HEK293 (cell line): ENCODE measurements around the gene KEAP1.

ENCODE experiments used
- CTCF ChIA-PET: fragments of 350-600 bp; formaldehyde crosslinking; extraction: SDS; loops from one replicate; lab custom pipeline; 2021; ENCODE audit warnings: antibody characterized with exemption; lab: Yijun Ruan, JAX
- POLR2A ChIA-PET: fragments of 300-600 bp; formaldehyde crosslinking; extraction: SDS; loops from one replicate; lab custom pipeline; 2020; ENCODE audit warnings: antibody characterized with exemption, inconsistent platforms; lab: Yijun Ruan, JAX
- H3K27ac ChIP-seq: fragments of 200-500 bp; sonication (Bioruptor generic); 2 replicates; pipeline ENCODE4 v1.5.1; 2014; ENCODE audit warnings: low read depth, low read length, control low read depth, inconsistent platforms; ENCODE audit errors: extremely low read depth
- H3K36me3 ChIP-seq, 2 experiments: fragments of 200-500 bp in 1 of 2; sonication (Bioruptor generic) in 1 of 2; 1 replicate in 1 of 2; 2 replicates in 1 of 2; pipeline ENCODE4 v1.5.1; 2014 to 2017; ENCODE audit warnings: inconsistent platforms in 2 of 2, low read length in 2 of 2; ENCODE audit not compliant: control insufficient read depth in 2 of 2, insufficient read depth in 1 of 2
- H3K4me1 ChIP-seq: fragments of 200-500 bp; sonication (Bioruptor generic); 2 replicates; pipeline ENCODE4 v1.5.1; 2014; ENCODE audit warnings: mild to moderate bottlenecking, low read length, inconsistent platforms; ENCODE audit not compliant: control insufficient read depth, insufficient read depth
- H3K4me3 ChIP-seq: 2 replicates; pipeline ENCODE4 v1.5.1; 2011; ENCODE audit warnings: low read depth, mild to moderate bottlenecking, control low read depth, low read length, moderate library complexity
- H3K9me3 ChIP-seq: fragments of 200-500 bp; sonication (Bioruptor generic); 2 replicates; pipeline ENCODE4 v1.5.1; 2014; ENCODE audit warnings: low read depth, low read length, inconsistent platforms; ENCODE audit not compliant: control insufficient read depth, insufficient read depth
- GLIS1 ChIP-seq: fragments of 450-650 bp; formaldehyde crosslinking; IDR thresholded peaks from 2 replicates; pipeline ENCODE4 v1.5.1; 2016; ENCODE audit warnings: missing biosample characterization, missing genetic modification characterization
- KLF10 ChIP-seq: fragments of 450-650 bp; IDR thresholded peaks from 2 replicates; pipeline ENCODE4 v1.5.1; 2018; ENCODE audit warnings: missing biosample characterization, mild to moderate bottlenecking, missing genetic modification characterization
- KLF7 ChIP-seq: fragments of 450-650 bp; formaldehyde crosslinking; IDR thresholded peaks from 2 replicates; pipeline ENCODE4 v1.5.1; 2016; ENCODE audit warnings: missing biosample characterization, missing genetic modification characterization, borderline replicate concordance
- RBAK ChIP-seq: fragments of 450-650 bp; formaldehyde crosslinking; IDR thresholded peaks from 2 replicates; pipeline ENCODE4 v1.5.1; 2016; ENCODE audit warnings: missing biosample characterization, missing genetic modification characterization
- SP2 ChIP-seq: fragments of 450-650 bp; formaldehyde crosslinking; IDR thresholded peaks from 2 replicates; pipeline ENCODE4 v1.5.1; 2016; ENCODE audit warnings: missing biosample characterization, missing genetic modification characterization
- SP7 ChIP-seq: fragments of 450-650 bp; formaldehyde crosslinking; IDR thresholded peaks from 2 replicates; pipeline ENCODE4 v1.5.1; 2016; ENCODE audit warnings: missing biosample characterization, missing genetic modification characterization
- ZNF121 ChIP-seq: fragments of 450-650 bp; formaldehyde crosslinking; IDR thresholded peaks from 2 replicates; pipeline ENCODE4 v1.5.1; 2016; ENCODE audit warnings: missing biosample characterization, missing genetic modification characterization
- ZNF202 ChIP-seq: fragments of 450-650 bp; formaldehyde crosslinking; IDR thresholded peaks from 2 replicates; pipeline ENCODE4 v1.5.1; 2016; ENCODE audit warnings: missing biosample characterization, missing genetic modification characterization, borderline replicate concordance
- ZNF324 ChIP-seq: fragments of 450-650 bp; formaldehyde crosslinking; IDR thresholded peaks from 2 replicates; pipeline ENCODE4 v1.5.1; 2016; ENCODE audit warnings: missing biosample characterization, missing genetic modification characterization
- ZNF335 ChIP-seq: fragments of 450-650 bp; formaldehyde crosslinking; conservative IDR thresholded peaks from 2 replicates; pipeline ENCODE4 v1.5.1; 2016; ENCODE audit warnings: missing biosample characterization, missing genetic modification characterization
- ZNF341 ChIP-seq: fragments of 450-650 bp; formaldehyde crosslinking; IDR thresholded peaks from 2 replicates; pipeline ENCODE4; 2016; ENCODE audit warnings: low read depth, missing biosample characterization, missing genetic modification characterization
- ZNF350 ChIP-seq: fragments of 450-650 bp; formaldehyde crosslinking; IDR thresholded peaks from 2 replicates; pipeline ENCODE4 v1.5.0; 2017; ENCODE audit warnings: missing biosample characterization, mild to moderate bottlenecking, missing genetic modification characterization
- ZNF501 ChIP-seq: fragments of 450-650 bp; formaldehyde crosslinking; IDR thresholded peaks from 2 replicates; pipeline ENCODE4 v1.5.1; 2016; ENCODE audit warnings: missing biosample characterization, missing genetic modification characterization
- ZNF626 ChIP-seq: fragments of 450-650 bp; sonication (Bioruptor Pico); formaldehyde crosslinking; IDR thresholded peaks from 2 replicates; pipeline ENCODE4 v1.5.1; 2018; ENCODE audit warnings: missing biosample characterization, missing genetic modification characterization, inconsistent platforms

The KEAP1 gene

DNA sequence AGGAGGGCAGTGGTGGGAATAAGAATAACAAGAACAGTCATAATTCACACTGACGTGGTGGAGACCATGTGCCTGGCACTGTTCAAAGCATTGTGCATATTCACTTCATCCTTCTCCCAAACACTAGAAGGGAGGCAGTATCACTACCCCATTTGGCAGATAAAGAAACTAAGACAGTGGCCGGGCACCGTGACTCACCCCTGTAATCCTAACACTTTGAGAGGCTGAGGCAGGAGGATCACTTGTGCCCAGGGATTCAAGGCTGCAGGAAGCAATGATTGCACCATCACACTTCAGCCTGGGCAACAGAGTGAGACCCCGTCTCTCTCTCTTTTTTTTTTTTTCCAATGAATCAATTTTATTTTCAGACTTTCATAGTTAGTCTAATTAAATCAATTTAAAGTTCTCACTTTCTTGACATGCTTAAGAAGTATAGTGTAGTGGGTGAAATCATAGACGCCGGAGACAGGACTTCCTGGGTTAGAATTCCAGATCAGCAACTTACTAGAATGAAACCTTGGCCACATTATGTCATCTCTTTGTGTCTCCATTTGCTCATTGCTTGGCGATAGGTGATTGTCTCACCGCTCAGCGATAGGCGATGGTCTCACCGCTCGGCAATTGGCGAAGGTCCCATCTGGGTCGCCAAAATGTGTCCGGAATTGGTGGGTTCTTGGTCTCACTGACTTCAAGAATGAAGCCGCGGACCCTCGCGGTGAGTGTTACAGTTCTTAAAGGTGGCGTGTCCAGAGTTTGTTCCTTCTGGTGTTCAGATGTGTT, 35.2 kb upstream of the KEAP1 start:
- Histone ChIP-seq H3K4me1 (no peaks in the 10 kb centered on the region), H3K36me3 (no peaks in the 10 kb centered on the region), H3K9me3 (no peaks in the 10 kb centered on the region), H3K4me3 (no peak overlapping the region), H3K27ac (no peak overlapping the region)
- TF ChIP-seq ZNF324 (tag by site-specific recombination): no peak
- peak; percentile 61; the same call in 1 of the 2 replicates for TF ChIP-seq ZNF121 (tag by site-specific recombination)
- ChIA-PET POLR2A (interaction anchor here (0.9 kb wide), 1 partner anchor 14 kb away, joined by 4 read pairs; no protein-coding TSS in a partner anchor), CTCF (interaction anchor here (0.7 to 1.2 kb wide), 3 partner anchors 10 to 106 kb away, joined by 3 to 5 read pairs (median 5); no protein-coding TSS in a partner anchor)

- H3K27ac ChIP-seq: no peak overlapping the region
- no peaks in the 10 kb centered on the region for H3K36me3 ChIP-seq
- H3K9me3 ChIP-seq: no peaks in the 10 kb centered on the region
- CTCF ChIA-PET: interaction anchor here (0.7 to 1.2 kb wide), 3 partner anchors 11 to 106 kb away, joined by 3 to 5 read pairs (median 5); no protein-coding TSS in a partner anchor
- POLR2A ChIA-PET: interaction anchor here (0.9 kb wide), 1 partner anchor 15 kb away, joined by 4 read pairs; no protein-coding TSS in a partner anchor
- no peaks in the 10 kb centered on the region for H3K4me1 ChIP-seq
- H3K4me3 ChIP-seq: no peak overlapping the region
- TF ChIP-seq ZNF341 (no peak), ZNF350 (tag by site-specific recombination) (no peak), ZNF335 (tag by site-specific recombination) (0 out of 2 replicates have a peak, but pooled peaks have one; percentile 13), GLIS1 (tag by site-specific recombination) (peak; percentile 58), ZNF202 (tag by site-specific recombination) (no peak), RBAK (tag by site-specific recombination) (no peak), SP2 (no peak)
Observed at GRCh38 chr19:10537668-10538067, 34.5 kb upstream of the KEAP1 start.

GRCh38 chr19:10535613-10536012, 32.5 kb upstream of the KEAP1 start:
- Histone ChIP-seq H3K9me3 (no peaks in the 10 kb centered on the region), H3K27ac (no peak overlapping the region), H3K4me3 (no peak overlapping the region), H3K36me3 (no peaks in the 10 kb centered on the region), H3K4me1 (no peaks in the 10 kb centered on the region)
- CTCF ChIA-PET: interaction anchor here (0.7 to 1.2 kb wide), 3 partner anchors 25 to 56 kb away, joined by 3 to 6 read pairs (median 3); no protein-coding TSS in a partner anchor
- peak; percentile 65 for TF ChIP-seq GLIS1 (tag by site-specific recombination)
- no peak for TF ChIP-seq ZNF501 (tag by site-specific recombination)
- POLR2A ChIA-PET: interaction anchor here (0.7 to 1.7 kb wide), 2 partner anchors 8 to 162 kb away, joined by 6 to 14 read pairs; partner anchors contain the start of gene ATG4D

GRCh38 chr19:10533646-10534386, 30.7 kb upstream of the KEAP1 start:
- H3K4me3 ChIP-seq: no peak overlapping the region
- ChIA-PET CTCF (interaction anchor here (0.6 to 1.0 kb wide), 3 partner anchors 17 to 47 kb away, joined by 3 to 4 read pairs (median 3); no protein-coding TSS in a partner anchor), POLR2A (interaction anchor here (1.7 kb wide), 1 partner anchor 10 kb away, joined by 6 read pairs; the partner anchor contains the start of gene ATG4D)
- peak; percentile 96 for TF ChIP-seq SP7
- TF ChIP-seq KLF10: no peak
- TF ChIP-seq ZNF335 (tag by site-specific recombination): no peak
- TF ChIP-seq GLIS1 (tag by site-specific recombination): 0 out of 2 replicates have a peak, but pooled peaks have one; percentile 10
- TF ChIP-seq KLF7 (tag by site-specific recombination): no peak
- TF ChIP-seq ZNF626: no peak
- no peaks in the 10 kb centered on the region for H3K4me1 ChIP-seq
- H3K9me3 ChIP-seq: no peaks in the 10 kb centered on the region
- H3K27ac ChIP-seq: no peak overlapping the region
- H3K36me3 ChIP-seq: no peaks in the 10 kb centered on the region
